HG03565 (cell line): Measurements from ENCODE around the gene CNTNAP5.

Source experiments
- ATAC-seq: cut with Tn5 transposase; IDR thresholded peaks from one replicate; pipeline ENCODE4 v1.9.1; 2021; ENCODE audit warnings: mild to moderate bottlenecking, moderate library complexity; ENCODE audit not compliant: unreplicated experiment

The CNTNAP5 gene

DNA sequence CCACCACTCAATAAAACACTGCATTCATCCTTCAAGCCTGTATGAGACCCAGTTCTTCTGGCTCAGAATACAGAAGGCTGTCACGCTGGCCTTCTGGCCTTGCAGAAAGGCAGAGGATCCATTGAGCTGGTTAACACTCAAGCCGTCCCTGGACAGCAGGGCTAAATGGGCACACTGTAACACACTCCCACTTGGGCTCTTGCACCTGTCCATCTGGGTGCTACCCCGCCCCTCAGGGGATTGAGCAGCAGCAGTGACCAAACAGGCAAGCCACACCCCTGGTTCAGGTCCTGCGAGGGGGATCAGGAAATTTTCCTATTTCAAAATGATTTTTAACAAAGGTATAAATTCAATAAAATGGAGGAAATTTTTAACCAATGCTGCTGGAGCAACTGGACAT, 936.0 kb downstream of the CNTNAP5 start:
- ATAC-seq: no peak
